GM12892 (cell line): Measurements from ENCODE around the gene PNMT.

Experiments used
- POLR2A ChIP-seq: IDR thresholded peaks from 2 replicates; pipeline ENCODE4 v1.6.1; 2011; ENCODE audit warnings: low read depth, low read length, control low read depth
- POLR2AphosphoS5 ChIP-seq: IDR thresholded peaks from 2 replicates; pipeline ENCODE4 v1.6.1; 2011; ENCODE audit warnings: low read depth, low read length, control low read depth
- TAF1 ChIP-seq: IDR thresholded peaks from 2 replicates; pipeline ENCODE4 v1.6.1; 2011; ENCODE audit warnings: low read depth, mild to moderate bottlenecking, control low read depth, low read length, borderline replicate concordance

GRCh38 chr17:39618956-39619785 lies 49.1 kb upstream of the PNMT start:
- TF ChIP-seq TAF1 (no peak), POLR2A (no peak), POLR2AphosphoS5 (no peak)
